SK-N-MC (cell line): Measurements from ENCODE around the gene SMIM34.
"Not testable (repeated sequence)": the region's sequence is repeated elsewhere in the genome, so short reads cannot be mapped to it uniquely, and the experiment has no call there.

Experiments used
- DNase-seq: peaks from one replicate; pipeline ENCODE4 v3.0.0-alpha.2; 2011; ENCODE audit warnings: low read depth, low spot score
- H3K27ac ChIP-seq: fragments of 200-600 bp; sonication (generic); 2 replicates; pipeline ENCODE4 v1.5.1; 2016; ENCODE audit warnings: mixed run types
- H3K36me3 ChIP-seq: fragments of 200-600 bp; sonication (generic); 2 replicates; pipeline ENCODE4 v1.6.1; 2017; ENCODE audit warnings: antibody characterized with exemption, low read length, mixed read lengths; ENCODE audit not compliant: insufficient read depth
- H3K4me3 ChIP-seq: fragments of 200-600 bp; sonication (generic); 2 replicates; pipeline ENCODE4 v1.5.1; 2016
- H3K9ac ChIP-seq: fragments of 200-600 bp; sonication (generic); 2 replicates; pipeline ENCODE4 v1.8.0; 2017; ENCODE audit warnings: mixed run types, mixed read lengths; ENCODE audit not compliant: insufficient read length
- H3K9me3 ChIP-seq: fragments of 200-600 bp; sonication (generic); 2 replicates; pipeline ENCODE4 v1.6.1; 2017; ENCODE audit warnings: low read depth, mild to moderate bottlenecking, antibody characterized with exemption, low read length, moderate library complexity, mixed read lengths

Gene SMIM34, protein sequence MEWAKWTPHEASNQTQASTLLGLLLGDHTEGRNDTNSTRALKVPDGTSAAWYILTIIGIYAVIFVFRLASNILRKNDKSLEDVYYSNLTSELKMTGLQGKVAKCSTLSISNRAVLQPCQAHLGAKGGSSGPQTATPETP

GRCh38 chr21:34423805-34424204 is at the start of gene SMIM34:
Gene SMIM34 (minus strand): TSS chr21:34423951. CDS start chr21:34423839, 112 bp downstream.
- H3K9me3 ChIP-seq, H3K9ac ChIP-seq, H3K36me3 ChIP-seq, H3K27ac ChIP-seq, H3K4me3 ChIP-seq, DNase-seq: not testable (repeated sequence)

DNA sequence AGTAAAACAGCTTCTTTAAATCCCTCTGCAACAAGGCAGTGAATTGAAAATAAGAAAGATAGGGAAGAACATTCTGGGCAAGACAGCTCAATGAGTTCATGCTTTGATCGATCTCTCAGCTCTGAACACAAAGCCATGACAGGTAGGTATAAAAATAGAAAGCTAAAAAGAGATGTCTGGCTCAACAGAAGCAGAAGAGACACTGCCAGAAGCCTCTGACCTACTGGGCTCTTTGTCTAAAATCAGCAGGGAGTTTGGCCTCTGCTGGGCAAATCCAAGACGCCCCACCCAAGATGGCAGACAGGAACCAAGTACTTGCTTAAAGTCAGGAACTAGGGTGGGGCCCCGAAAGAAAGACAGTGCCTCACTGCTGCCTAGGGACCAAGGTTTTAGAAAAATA is 43.6 kb upstream of the SMIM34 start:
- not testable (repeated sequence) for H3K27ac ChIP-seq, H3K4me3 ChIP-seq, H3K36me3 ChIP-seq, H3K9ac ChIP-seq, H3K9me3 ChIP-seq, DNase-seq

DNA sequence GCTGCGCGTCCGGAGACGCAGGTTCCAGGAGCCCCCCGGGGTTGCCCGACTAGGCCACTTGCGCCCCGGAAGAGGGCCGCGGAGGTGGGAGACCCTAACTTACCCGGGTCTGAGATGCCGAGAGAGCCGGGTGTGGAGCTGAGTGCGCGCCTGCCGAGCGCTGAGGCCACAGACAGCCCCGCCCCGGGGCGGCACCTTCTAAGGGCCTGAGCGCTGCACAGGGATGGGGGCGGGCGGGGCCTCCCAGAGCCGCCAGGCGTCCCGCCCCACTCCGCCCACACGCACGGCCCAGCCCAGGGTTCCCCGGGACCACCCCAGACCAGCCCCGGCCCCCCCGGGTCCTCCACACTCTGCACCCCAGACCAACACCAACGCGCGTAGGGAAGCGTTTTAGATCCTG is 35.7 kb upstream of the SMIM34 start:
- not testable (repeated sequence) for H3K4me3 ChIP-seq, H3K27ac ChIP-seq, H3K9ac ChIP-seq, H3K36me3 ChIP-seq, H3K9me3 ChIP-seq, DNase-seq

DNA sequence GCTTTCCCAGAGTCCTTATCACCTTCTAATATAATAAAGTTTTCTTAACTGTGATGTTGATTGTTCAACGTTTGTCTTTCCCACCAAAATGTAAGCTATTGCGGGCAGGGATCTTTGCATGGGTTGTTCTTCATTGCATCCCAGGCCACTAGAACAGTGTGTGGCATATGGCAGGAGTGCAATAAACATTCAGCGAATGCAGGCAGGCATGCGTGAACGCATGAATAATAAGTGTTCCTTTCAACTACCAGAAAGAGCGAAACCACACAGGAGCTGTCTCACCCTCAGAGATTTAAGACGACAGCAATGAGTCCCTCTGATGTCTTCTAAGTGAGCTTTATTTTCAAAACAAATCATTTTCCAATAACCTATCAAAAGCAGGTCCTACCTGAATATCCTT is 34.5 kb upstream of the SMIM34 start:
- not testable (repeated sequence) for H3K9ac ChIP-seq, H3K36me3 ChIP-seq, DNase-seq, H3K4me3 ChIP-seq, H3K27ac ChIP-seq, H3K9me3 ChIP-seq

GRCh38 chr21:34456180-34456579 is 32.4 kb upstream of the SMIM34 start:
- not testable (repeated sequence) for H3K27ac ChIP-seq, DNase-seq, H3K9me3 ChIP-seq, H3K36me3 ChIP-seq, H3K9ac ChIP-seq, H3K4me3 ChIP-seq

- not testable (repeated sequence) for H3K27ac ChIP-seq, H3K4me3 ChIP-seq, DNase-seq, H3K9ac ChIP-seq, H3K36me3 ChIP-seq, H3K9me3 ChIP-seq
Measured at GRCh38 chr21:34455628-34456027, 31.9 kb upstream of the SMIM34 start.

DNA sequence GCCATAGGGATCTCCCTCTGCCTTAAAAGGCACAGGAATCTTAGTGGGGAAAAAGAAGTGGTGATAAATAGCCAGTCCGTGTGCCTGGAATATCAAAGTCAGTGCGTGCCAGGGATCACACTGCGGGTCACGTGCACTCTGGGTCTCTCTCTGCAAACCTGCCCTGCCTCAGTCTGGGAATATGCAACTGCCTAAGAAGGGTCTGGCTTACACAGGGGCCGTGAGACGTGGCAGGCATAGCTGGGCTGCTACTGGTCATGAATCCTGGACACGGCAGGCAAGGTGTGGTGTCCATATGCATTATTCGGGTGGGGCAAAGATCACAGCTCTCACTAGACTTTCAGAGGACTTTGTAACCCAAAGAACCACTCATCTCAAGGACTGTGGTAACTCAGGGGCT is 23.3 kb upstream of the SMIM34 start:
- not testable (repeated sequence) for H3K4me3 ChIP-seq, H3K9me3 ChIP-seq, H3K27ac ChIP-seq, H3K36me3 ChIP-seq, H3K9ac ChIP-seq, DNase-seq

GRCh38 chr21:34443486-34443885 is 19.7 kb upstream of the SMIM34 start:
- not testable (repeated sequence) for DNase-seq, H3K9me3 ChIP-seq, H3K4me3 ChIP-seq, H3K27ac ChIP-seq, H3K9ac ChIP-seq, H3K36me3 ChIP-seq

DNA sequence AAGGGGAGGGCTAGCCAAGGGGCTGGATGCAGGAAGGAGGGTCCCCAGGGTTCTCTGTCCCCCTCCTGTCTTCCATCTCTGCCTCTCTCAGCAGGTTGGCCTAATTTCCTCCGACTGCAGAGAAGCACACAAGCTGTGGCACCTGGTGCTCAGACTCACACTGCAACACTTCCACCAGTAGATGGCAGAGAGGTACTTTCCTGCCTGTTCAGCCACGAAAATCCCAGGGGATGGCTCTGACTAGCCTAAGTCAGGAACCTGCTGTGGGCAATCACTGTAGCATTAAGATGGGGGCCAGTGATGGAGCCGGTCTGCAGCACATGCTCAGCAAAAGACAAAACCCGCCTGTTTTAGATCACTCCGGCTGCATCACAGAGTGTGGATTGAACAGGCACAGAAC is 6.0 kb upstream of the SMIM34 start:
- not testable (repeated sequence) for DNase-seq, H3K9me3 ChIP-seq, H3K27ac ChIP-seq, H3K4me3 ChIP-seq, H3K9ac ChIP-seq, H3K36me3 ChIP-seq

DNA sequence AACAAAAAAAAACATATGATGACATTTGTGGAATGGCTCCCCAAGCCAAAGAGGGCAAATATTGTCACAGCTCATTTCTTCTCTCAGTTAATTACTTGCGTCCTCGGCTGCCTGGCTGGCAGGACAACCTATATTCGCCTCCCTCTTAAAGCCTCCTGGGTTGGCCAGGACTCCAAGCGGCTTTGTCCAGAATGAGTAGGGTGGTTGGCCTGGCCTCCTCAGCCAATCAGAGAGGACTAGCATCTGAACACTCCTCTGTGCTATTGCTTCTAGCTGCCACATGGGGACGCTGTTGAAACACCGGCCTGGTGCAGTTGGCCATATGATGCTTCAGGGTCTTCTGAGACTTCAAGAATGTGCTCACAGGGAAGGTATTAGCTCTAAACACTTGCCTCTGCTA is 4.7 kb upstream of the SMIM34 start:
- H3K9ac ChIP-seq, H3K4me3 ChIP-seq, H3K9me3 ChIP-seq, H3K36me3 ChIP-seq, H3K27ac ChIP-seq, DNase-seq: not testable (repeated sequence)

- H3K36me3 ChIP-seq, DNase-seq, H3K9ac ChIP-seq, H3K4me3 ChIP-seq, H3K9me3 ChIP-seq, H3K27ac ChIP-seq: not testable (repeated sequence)
Measured at GRCh38 chr21:34427339-34427738, 3.6 kb upstream of the SMIM34 start.

- not testable (repeated sequence) for H3K4me3 ChIP-seq, H3K9me3 ChIP-seq, DNase-seq, H3K27ac ChIP-seq, H3K9ac ChIP-seq, H3K36me3 ChIP-seq
Measured at GRCh38 chr21:34417448-34418077, 6.2 kb downstream of the SMIM34 start.

- not testable (repeated sequence) for H3K27ac ChIP-seq, H3K36me3 ChIP-seq, DNase-seq, H3K4me3 ChIP-seq, H3K9me3 ChIP-seq, H3K9ac ChIP-seq
Measured at GRCh38 chr21:34407294-34407693, 16.5 kb downstream of the SMIM34 start.

DNA sequence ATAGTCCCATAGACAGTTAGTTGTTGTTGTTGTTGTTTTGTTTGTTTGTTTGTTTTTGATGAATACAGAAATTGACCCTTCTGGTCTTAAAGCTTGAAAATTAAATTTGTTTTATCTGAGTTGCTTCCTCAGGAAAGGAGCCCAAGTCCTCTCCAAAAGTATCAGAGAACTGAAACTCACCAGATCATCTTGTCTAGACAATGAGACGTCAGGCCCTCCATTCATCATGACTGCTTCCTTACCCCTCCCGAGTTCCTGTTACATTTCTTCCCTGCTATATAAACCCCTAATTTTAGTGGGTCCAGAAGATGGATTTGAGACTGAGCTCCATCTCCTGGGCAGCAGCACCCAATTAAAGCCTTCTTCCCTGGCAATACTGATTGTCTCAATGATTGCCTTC is 17.1 kb downstream of the SMIM34 start:
- not testable (repeated sequence) for H3K9me3 ChIP-seq, H3K9ac ChIP-seq, DNase-seq, H3K27ac ChIP-seq, H3K4me3 ChIP-seq, H3K36me3 ChIP-seq

- H3K4me3 ChIP-seq, H3K27ac ChIP-seq, H3K36me3 ChIP-seq, DNase-seq, H3K9ac ChIP-seq, H3K9me3 ChIP-seq: not testable (repeated sequence)
Measured at GRCh38 chr21:34406102-34406501, 17.6 kb downstream of the SMIM34 start.
